Frontal cortex (tissue), 4 donors: Measurements from ENCODE around the gene SHH. TPM values are rescaled to one million over a fixed set of nuclear protein-coding genes. Genes with fewer than 3 reads are reported as not detected.

Experiments used
- DNase-seq, 2 donors: peaks; one replicate each; pipeline ENCODE4 v3.0.0; 2012; ENCODE audit warnings: low spot score in 2 of 2
- FAIRE-seq: peaks from 2 replicates; lab custom pipeline; 2012; peaks lifted over from hg19 to GRCh38; lab: Jason Lieb, UNC
- total RNA-seq: library from RNA; depleted of rRNA; stranded (reverse); fragments of >200 nt; gene quantifications from one replicate; pipeline ENCODE4 v1.2.3, GENCODE V29; 2014
- donor health status: control.
- donor health status: control.
- donor health status: control.

Gene SHH
- total RNA-seq, 1 donor from 2014 or later, result 1.6 TPM

DNA sequence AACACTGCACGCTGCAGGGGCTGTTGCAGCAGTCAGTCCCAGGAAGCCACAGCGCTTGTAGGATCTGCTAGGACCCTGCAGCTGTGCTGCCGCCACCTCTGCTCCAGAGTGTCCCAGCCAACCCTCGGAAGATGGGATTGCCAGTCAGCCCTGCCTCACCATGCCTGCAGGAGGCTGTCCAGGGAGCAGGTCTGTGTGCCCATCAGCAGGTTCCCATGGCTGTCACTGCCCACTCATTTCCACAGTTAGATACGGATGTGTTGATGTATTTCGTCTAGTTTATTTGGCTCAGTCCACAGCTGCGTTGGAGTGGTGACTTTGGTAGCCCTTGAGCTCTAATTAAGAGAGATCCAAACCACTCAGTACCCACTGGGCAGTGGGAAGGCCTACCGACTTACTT lies 35.7 kb downstream of the SHH start:
- no peak for FAIRE-seq
- DNase-seq, result no peak

DNA sequence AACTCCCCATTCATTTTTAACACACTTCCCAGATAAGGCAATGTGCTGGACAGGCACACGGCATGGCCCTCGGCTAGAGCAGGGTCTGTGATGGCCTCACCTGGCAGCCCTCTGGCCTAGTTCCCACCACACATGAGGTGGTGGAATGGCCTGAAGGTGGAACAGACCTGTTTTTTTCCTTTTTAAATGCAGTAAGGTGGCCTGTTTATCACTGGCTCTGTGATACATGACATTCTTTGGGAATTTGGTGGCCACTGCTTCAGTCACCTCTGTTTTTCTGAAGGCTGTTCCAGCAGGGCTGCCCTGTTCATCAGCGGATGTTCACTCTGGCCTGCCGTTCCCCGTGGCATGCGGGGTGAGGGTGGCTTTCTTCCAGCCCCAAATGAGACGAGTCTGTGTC lies 36.6 kb downstream of the SHH start:
- DNase-seq, result no peak
- no peak for FAIRE-seq

DNA sequence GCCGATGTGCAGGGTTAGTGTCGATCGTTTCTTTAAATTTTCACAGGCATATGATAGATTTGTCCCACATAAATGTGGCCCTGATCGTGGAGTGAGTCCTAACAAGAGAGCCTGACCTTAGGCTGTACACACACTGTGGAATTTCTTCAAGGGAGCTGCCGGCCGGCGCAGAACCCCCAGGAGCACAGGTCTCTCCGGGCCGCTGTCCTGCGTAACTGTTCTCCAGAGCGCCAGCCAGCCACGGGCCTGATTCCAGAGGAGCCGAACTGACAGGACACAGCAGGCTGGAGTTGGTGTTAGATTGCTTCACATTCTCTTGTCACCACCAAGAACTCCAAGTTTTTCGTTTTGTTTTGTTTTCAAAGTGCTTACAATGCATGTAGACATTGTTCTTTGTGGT lies 37.3 kb downstream of the SHH start:
- FAIRE-seq, result no peak
- no peak for DNase-seq

DNA sequence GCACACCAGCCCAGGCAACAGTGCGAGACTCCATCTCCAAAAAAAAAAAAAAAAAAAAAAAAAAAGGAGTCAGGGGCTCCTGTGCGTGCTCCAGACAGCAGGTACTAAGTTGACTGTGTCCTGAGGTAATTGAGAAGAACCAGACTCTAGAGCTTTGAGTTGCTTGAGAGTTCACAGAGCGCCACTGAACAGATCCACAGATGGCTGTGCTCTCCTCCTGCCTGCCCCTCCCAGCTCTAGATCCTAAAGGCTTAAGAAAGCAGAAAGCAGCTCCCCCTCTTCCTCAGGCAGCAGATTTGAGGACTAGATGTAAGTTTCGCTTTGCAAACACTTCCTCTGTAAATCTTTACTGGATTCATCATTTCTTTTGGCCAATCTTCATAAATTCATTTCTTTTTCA lies 38.7 kb downstream of the SHH start:
- DNase-seq (no peak), FAIRE-seq (no peak)

DNA sequence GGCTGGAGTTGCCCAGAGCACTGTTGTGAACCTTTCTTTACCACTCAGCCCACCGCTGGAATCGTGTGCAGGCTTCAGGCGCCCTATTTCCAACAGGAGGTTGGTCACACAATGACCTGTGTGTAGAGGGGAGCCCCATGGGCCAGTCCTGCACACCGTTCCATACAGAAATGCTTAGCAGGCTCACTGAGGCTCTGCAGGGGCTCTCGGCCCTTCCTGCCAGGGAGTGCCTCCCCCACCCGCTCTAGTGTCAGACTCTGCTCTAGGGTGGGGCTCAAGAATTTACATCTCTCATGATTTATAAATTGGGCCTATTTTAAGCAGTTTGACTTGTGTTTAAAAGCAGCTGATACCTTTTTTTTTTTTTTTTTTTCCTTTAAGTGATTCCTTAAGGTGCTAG lies 42.0 kb downstream of the SHH start:
- FAIRE-seq (no peak), DNase-seq (no peak)

DNA sequence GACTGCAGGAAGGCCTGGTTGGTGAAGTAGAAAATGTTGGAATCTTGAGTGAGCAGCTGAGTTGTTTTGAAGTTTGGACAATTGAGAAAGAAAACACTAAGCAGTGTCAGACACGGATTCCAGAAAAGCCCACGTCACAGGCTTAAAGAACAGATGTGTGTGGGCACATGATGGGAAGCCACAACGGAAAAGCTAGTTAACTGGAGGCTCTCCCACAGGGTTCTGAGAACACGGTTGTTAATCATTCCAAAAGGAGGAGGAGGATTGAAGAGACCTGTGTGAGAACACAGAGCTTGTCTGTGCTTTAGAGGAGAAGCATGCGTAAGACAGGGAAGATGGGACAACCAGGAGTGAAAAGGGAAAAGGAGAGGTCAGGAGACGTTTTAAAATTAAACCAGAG lies 42.6 kb downstream of the SHH start:
- FAIRE-seq (no peak), DNase-seq (peak in 1 of 2 donors; percentile 44)

DNA sequence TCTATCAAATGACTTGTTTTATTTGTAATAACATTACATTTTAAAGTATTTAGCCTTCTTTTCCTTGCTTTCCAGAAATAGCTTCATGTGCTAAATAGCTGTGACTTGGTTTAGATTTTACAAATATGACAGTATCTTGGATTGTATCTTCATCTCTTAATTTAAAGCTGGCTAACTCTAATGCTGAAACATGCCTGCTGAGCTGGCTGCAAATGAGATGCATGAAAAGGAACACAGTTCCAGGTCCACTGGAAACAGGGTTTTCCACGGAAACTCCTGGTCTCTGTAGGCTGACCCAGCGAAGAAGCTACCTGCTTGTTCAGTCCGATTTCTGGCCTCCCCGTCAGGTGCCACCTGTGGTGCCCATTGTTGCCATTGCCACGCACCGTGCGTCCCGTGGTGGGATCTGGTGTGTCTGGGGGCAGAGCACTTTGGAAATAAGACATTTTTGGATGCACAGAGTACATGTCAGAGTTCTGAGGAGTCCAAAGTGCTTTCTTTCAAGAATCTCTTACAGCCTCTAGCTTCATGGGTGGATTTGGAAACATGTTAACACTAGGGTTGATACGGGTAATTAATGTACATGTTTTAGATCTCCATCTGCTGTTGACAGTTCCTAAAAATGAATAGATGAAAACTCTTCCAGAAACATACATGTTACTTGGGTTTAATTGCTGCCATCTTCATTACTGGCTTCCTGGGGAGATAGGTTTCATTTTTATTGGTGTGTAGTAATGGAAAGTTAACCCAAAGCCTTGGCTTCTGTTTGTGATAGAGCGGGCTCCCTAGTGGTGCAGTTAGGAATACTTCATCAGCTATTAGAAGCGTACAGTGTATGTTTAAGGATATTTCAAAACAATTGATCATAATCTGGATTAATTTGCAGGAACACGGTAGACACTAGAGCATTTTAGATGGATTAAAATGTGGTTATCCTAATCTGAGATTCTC lies 45.0 kb downstream of the SHH start:
- no peak for DNase-seq
- FAIRE-seq, result no peak

DNA sequence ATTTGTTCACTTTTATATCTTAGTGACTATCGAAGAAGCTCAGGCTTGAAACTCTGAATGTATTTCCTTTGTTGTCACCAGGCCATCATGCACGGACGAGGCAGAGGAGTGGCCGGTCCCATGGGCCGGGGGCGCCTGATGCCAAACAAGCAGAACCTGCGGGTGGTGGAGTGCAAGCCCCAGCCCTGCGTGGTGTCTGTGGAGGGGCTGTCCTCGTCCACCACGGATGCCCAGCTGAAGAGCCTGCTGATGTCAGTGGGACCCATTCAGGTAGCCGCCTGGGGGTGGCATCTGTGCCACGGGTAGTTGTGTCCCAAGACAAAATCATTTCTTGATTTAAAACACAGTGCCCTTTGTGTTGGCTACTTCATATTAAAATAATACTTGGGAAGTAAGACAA lies 45.9 kb downstream of the SHH start:
- DNase-seq, result no peak
- FAIRE-seq, result no peak

DNA sequence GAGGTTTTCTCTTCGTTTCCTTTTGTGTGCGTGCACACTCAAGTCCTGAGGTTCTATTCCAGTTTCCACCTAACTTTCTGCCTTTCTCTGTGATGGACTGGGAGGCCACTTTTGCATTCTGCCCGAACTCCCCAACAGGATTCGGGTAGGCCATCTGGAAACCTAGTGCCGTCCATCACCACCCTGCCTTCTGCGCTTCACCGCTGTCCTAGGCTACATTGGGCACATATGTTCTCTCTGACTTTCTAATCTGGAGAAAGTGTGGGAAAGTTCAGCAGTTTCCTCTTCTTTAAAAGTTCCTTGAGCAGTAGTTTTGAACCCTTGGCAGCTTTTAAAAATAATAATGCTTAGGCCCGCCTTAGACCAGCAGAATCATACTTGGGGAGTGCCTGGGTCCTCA lies 46.8 kb downstream of the SHH start:
- FAIRE-seq (no peak), DNase-seq (no peak)

DNA sequence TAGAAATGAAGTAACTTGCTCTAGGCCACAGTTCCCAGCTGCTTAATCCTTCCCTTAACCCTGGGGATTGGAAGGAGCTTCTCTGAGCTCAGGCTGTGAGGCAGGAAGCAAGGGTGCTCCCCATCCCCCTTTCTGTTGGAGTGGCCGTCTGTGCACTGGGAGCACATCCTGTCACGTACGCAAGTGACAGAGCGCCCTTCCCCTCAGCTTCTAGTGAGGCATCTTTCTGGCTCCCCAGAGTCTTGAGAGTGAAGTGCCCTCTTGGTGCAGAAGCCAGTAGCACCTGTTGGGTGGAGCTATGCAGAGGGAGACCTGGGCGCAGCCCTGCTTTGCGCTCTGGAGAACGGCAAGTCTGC lies 47.8 kb downstream of the SHH start:
- no peak for DNase-seq
- FAIRE-seq, result no peak

DNA sequence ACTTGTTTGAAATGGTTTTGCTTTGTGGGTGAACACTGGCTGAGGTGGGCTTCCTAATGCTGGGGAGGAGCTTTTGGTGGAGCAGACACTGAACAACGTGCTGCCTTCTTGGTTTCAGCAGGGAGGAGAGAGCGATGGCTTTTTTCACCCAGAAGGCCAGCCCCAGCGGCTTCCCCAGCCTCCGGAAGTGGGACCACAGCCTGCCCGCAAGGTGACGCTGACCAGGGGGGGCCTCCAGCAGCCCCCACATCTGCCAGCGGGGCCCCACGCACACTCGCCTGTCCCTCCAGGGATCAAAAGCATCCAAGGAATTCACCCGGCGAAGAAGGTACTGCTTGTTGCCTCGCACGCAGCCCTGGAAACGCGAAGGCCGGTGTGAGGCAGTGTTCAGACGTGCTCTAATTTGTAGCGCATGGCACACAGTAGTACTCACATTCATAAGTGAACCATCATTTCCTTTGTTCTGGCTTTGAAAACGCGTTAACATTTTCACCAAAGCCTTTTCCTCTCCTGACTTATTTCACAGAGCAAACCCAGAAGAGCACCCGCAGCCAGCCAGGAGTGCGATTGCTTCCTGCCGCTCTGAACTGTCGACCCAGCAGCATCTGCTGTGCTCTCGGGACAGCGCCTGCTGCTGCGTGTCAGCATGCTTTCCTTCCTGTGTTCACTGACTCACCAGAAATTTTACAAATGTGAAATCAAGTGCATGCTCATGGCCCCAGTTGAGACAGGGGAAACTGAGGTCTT lies 48.4 kb downstream of the SHH start:
- no peak for FAIRE-seq
- DNase-seq, result peak in 1 of 2 donors; percentile 48

DNA sequence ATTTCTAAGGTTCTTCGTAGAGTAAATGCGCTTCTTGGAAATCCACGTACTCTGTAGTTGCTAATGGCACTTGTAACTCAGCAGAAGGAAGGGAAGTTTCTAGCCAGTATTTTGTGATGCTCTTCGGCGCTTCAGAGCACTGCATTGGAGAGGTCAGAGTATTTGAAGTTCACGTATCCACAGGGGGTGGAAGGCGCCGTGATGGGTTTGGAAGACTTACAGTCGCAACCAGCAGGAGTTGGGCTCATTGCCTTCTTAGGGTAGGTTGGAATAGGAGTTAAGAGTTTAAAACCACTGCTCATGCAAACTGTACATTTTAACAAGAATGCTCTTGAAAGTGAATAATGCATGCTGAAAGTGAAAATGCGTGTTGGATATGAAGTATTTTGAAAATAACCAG lies 49.1 kb downstream of the SHH start:
- no peak for DNase-seq
- no peak for FAIRE-seq

DNA sequence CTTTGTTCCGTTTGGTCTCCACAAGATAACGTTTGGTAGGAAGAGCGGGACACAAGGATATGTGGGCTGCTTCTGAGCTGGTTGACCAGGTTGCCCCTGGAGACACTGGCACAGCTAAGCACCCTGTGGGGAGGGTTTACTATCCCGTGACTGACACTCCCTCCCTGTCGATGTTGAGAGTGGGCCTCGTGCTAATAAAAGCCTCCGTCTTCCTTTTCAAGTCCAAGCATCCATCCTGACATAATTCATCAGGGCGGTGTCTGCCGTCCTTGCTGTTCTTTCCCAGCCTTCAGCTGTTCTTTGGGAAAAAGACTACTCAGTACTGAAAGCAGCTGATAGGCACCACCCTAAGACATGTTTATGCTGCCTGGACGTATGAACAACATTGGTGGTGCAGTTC lies 49.6 kb downstream of the SHH start:
- FAIRE-seq (no peak), DNase-seq (no peak)

DNA sequence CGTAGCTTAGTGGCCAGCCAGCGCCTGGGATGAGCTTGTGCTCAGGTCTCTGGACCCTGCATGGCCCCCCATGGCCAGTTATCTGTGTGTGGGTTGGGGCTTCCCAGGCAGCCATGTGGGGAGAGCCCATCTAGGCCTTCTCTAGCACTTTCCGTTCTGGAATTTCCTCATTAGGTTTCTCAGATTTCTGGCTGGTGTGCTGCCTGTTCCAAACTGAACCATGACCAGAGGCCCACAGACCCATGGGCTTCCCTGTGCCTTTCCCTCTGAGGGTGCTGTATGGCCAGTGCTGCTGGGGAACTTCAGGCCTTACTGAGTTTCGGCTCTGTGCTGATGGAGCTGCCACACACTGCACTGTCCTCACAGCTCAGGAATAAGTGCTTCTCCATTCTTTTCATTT lies 50.2 kb downstream of the SHH start:
- DNase-seq, result no peak
- no peak for FAIRE-seq

DNA sequence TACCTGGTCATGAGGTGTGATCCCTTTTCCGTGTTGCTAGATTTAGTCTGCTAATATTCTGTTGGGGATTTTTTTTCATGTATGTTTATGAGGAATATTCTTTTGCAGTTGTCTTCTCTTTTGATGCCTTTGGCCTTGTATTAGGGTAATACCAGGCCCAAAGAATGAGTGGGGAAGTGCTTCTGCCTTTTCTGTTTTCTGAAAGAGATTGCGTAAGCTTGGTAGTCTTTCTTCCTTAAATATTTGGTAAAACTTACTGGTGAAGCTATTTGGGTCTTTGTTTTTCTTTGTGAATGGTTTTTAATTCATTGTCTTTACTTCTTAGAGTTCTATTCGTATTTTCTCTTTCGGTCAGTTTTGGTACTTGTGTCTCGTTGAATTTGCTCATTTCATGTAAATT lies 51.1 kb downstream of the SHH start:
- FAIRE-seq, result no peak
- DNase-seq, result no peak

DNA sequence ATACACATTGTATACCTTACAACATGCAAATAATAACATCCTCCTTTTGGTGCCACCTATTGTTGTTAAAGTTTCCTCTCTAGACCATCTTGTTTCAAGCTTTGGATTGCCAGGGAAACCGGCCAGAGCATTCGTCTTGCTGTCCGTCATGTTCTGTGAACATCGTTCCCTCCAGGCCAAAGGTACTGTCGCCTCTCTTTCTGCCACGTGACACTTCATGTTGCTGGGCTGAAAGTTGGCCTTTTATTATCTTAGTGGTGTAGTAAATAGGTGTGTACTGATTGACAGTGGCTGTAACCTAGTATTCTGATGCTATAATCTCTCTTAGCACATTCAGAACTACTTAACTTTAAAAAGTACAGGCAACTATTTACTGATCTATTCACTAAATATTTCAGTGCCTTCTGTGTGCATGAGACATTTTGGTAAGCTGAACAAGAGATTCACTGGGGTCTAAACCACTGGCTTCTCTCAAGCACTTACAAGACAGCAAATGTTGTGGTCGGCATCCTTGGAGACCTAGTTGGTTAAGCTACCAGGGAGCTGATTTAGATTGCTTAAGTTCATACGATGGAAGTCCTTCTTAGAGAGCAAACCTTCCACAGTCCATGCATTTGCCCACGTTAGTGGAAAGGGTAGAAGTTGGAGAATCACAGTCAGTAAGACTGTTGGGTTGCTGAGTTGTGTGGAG lies 52.4 kb downstream of the SHH start:
- FAIRE-seq (no peak), DNase-seq (no peak)

DNA sequence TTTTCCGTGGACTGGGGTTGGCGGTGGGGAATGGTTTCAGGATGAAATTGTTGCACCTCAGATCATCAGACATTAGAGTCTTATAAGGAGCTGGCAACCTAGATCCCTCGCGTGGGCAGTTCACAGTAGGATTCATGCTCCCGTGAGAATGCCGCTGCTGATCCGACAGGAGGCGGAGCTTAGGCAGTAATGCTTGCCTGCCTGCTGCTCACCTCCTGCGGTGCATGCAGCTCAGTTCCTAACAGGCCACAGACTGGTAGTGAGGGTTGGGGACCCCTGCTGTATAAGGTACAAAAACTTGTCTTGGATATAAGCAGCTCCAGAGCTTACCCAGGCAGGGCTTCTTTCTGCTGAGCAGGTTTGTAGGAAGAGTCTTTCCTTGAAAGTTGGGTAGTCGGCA lies 53.9 kb downstream of the SHH start:
- FAIRE-seq (no peak), DNase-seq (no peak)

DNA sequence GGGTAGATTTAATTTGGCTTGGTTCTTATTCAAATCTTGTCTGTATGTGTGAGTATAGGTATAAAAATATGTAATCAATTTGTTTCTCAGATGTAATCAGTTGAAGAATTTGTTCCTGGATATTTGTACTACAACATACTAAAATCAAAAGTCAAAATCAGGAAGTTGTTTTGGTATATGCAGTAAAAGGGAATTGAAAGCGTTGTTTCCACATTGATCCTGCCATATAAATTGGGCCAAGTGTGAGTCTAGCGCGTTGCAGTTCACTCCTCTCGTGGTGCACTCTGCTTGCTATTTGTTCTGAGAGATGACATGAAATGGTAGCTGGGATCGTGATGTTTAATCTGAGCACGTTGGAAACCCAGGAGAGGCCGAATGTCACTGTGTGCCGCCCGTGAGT lies 55.9 kb downstream of the SHH start:
- no peak for DNase-seq
- FAIRE-seq, result no peak

DNA sequence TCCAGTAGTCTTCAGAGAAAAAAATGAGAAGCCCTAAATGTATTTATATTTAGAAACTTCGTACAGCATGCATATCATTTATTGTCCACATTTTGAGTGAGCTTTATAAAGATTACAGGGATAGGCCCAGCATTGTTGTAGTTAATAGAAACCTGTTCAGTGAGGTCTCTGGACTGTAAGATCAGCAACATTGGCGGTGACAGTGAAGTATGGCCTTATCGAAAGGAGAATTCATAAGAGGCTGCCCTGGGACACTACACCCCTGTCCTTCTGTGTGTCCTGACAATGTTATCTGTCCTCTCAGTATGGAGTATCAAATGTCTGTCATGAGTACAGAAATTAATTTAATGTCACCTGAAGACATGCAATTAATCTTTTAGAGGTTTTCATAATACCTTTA lies 57.2 kb downstream of the SHH start:
- FAIRE-seq (no peak), DNase-seq (no peak)

DNA sequence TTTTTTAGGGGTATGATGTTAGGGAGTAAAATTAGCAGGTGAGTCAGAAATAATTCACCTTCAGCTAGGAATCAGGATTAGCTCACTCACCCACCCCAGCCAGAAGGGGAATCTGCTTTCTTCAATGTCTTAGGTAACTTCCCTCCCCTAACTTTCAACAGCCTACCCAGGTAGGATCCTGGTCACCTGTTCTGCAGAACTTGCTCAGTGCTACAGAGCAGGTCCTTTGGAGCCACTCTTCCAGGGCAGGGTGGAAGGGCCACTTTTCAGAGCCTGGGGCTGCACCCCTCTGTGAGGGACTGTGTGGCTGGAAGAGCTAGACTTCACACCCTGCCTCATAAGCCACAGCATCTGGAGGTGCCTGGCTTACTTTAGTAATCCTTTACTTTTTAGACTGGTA lies 58.1 kb downstream of the SHH start:
- DNase-seq (no peak), FAIRE-seq (no peak)

DNA sequence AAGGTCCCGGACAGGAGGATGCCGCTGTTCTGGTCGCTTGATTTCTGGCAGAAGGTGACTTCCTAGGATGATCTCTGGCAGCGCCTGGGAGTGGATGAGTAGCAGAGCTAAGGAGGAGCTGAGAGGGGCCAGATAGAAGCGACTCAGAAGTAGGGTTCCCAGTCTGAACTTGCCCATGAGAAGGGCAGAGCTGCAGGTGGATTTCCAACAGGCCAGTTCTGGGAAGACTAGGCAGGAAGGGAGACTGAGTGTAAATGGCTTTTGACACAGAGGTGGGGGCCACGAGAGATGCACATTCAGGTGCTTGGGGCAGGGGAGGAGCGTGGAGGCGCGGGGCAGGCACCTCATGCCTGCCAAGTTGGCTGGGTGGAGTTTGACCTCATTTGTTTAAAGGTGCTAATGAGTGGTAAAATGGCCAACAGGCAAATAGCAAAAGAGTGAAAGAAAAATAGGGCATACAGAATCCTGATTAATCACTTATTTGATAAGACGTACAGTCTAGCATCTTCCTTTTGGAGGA lies 58.8 kb downstream of the SHH start:
- DNase-seq (no peak), FAIRE-seq (no peak)
